Calu3 (cell line): ENCODE results near the gene DCHS2. TPM values are rescaled to one million over a fixed set of nuclear protein-coding genes. Genes with fewer than 3 reads are reported as not detected.

Experiments
- BruUV-seq: library from RNA; stranded (reverse); fragments of 400-500 nt; replicated peaks from 2 replicates; lab custom pipeline; 2021; lab: Mats Ljungman, UMichigan
- CTCF ChIA-PET: fragments of 300-600 bp; sonication (Branson Sonifier 250); formaldehyde crosslinking; loops from one replicate; lab custom pipeline; 2022; ENCODE audit warnings: antibody characterized with exemption; lab: Charles Lee
- DNase-seq: peaks from one replicate; pipeline ENCODE4 v3.0.0; 2022
- H3K27ac Mint-ChIP-seq: one replicate; pipeline ENCODE4 v1.8.0; 2022; ENCODE audit warnings: mixed read lengths; ENCODE audit not compliant: unreplicated experiment
- H3K27me3 Mint-ChIP-seq: one replicate; pipeline ENCODE4 v1.8.0; 2022; ENCODE audit warnings: mixed read lengths; ENCODE audit not compliant: unreplicated experiment
- H3K36me3 Mint-ChIP-seq: one replicate; pipeline ENCODE4 v1.8.0; 2022; ENCODE audit warnings: mild to moderate bottlenecking, moderate library complexity, mixed read lengths; ENCODE audit not compliant: insufficient read depth, unreplicated experiment
- H3K4me1 Mint-ChIP-seq: one replicate; pipeline ENCODE4 v1.8.0; 2022; ENCODE audit warnings: mild to moderate bottlenecking, low read depth, mixed read lengths; ENCODE audit not compliant: unreplicated experiment
- H3K4me3 Mint-ChIP-seq: one replicate; pipeline ENCODE4 v1.8.0; 2022; ENCODE audit warnings: mild to moderate bottlenecking, low read depth, moderate library complexity, mixed read lengths; ENCODE audit not compliant: unreplicated experiment
- H3K9me3 Mint-ChIP-seq: one replicate; pipeline ENCODE4 v1.8.0; 2022; ENCODE audit warnings: low read depth, mixed read lengths; ENCODE audit not compliant: unreplicated experiment
- intact Hi-C: fragments of 100-400 bp; cut with micrococcal nuclease; formaldehyde crosslinking; loops from one replicate; pipeline ENCODE4 v1.10.0; 2022; ENCODE audit not compliant: unreplicated experiment
- total RNA-seq: library from RNA; stranded (reverse); gene quantifications from 2 replicates; pipeline ENCODE4 v1.2.3, GENCODE V29; 2022
- TF ChIP-seq, protein P1 (sequence below): fragments of 200-600 bp; IDR thresholded peaks from one replicate; pipeline ENCODE4 v1.8.0; 2022; ENCODE audit warnings: antibody characterized with exemption; ENCODE audit not compliant: unreplicated experiment

DCHS2 gene
- total RNA-seq, 1 experiment from 2014 or later, result 0.07 TPM

DNA sequence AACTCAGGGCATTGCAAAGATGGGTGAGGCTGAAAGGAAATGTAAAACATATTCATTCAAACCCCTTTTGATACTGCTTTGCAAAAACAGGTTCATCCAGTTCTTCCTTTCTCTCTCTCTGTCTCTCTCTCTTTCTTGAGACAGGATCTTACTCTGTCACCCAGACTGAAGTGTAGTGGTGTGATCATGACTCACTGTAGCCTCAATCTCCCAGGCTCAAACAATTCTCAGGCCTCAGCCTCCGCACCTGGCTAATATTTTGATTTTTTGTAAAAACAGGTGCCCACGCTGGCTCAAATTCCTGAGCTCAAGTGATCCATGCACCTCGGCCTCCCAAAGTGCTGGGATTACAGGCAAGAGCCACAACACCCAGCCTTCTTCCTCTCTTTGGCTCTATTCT is 15.6 kb upstream of the DCHS2 start:
- BruUV-seq, result no TSS peak
- CTCF ChIA-PET, result interaction anchor here (1.2 kb wide), 2 partner anchors 43 to 108 kb away, joined by 3 to 6 read pairs; partner anchors contain the start of gene PLRG1
- Mint-ChIP-seq H3K9me3 (no peaks in the 10 kb centered on the region), H3K27ac (peak overlapping the region; percentile 91), H3K27me3 (no peaks in the 10 kb centered on the region), H3K4me3 (no peak overlapping the region), H3K4me1 (peaks cover 31% of the 10 kb centered on the region), H3K36me3 (peaks cover 7% of the 10 kb centered on the region)
- DNase-seq, result peak; percentile 44
- intact Hi-C loops, result loop anchor here (5.0 kb wide), 2 partner anchors 90 to 120 kb away; no protein-coding TSS in a partner anchor
- TF ChIP-seq, protein P1, sequence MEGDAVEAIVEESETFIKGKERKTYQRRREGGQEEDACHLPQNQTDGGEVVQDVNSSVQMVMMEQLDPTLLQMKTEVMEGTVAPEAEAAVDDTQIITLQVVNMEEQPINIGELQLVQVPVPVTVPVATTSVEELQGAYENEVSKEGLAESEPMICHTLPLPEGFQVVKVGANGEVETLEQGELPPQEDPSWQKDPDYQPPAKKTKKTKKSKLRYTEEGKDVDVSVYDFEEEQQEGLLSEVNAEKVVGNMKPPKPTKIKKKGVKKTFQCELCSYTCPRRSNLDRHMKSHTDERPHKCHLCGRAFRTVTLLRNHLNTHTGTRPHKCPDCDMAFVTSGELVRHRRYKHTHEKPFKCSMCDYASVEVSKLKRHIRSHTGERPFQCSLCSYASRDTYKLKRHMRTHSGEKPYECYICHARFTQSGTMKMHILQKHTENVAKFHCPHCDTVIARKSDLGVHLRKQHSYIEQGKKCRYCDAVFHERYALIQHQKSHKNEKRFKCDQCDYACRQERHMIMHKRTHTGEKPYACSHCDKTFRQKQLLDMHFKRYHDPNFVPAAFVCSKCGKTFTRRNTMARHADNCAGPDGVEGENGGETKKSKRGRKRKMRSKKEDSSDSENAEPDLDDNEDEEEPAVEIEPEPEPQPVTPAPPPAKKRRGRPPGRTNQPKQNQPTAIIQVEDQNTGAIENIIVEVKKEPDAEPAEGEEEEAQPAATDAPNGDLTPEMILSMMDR, result no peak

DNA sequence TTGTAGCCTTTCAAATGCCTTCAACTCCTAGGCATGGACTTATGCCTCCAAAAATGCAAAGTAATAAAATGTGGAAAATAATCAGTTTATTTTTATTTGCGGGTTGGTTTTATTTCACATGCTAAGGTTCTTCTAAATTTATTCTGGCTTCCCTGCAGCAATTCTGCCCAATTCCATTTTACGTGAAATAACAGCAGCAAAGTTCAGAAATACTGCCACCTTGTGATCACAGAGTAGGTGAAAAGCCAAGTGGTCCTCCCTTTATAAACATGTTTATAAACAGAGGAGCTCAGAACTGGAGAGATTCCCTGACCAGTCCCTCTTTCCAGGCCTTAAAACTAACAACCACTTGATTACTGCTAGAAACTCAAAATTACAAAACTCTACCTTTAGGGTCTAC is 14.7 kb upstream of the DCHS2 start:
- no peak overlapping the region for H3K27ac Mint-ChIP-seq
- H3K27me3 Mint-ChIP-seq, result no peaks in the 10 kb centered on the region
- TF ChIP-seq, protein P1, result peak; percentile 10
- intact Hi-C loops, result loop anchor here (1.0 to 5.0 kb wide), 4 partner anchors 89 to 177 kb away; no protein-coding TSS in a partner anchor
- BruUV-seq, result no TSS peak
- CTCF ChIA-PET, result interaction anchor here (0.6 to 1.2 kb wide), 4 partner anchors 24 to 178 kb away, joined by 3 to 4 read pairs (median 3); partner anchors contain the start of gene PLRG1
- no peak overlapping the region for H3K4me3 Mint-ChIP-seq
- H3K9me3 Mint-ChIP-seq, result no peaks in the 10 kb centered on the region
- peaks cover 7% of the 10 kb centered on the region for H3K36me3 Mint-ChIP-seq
- H3K4me1 Mint-ChIP-seq, result peaks cover 31% of the 10 kb centered on the region
- DNase-seq, result peak; percentile 8

GRCh38 chr4:154503598-154503997 is 12.0 kb upstream of the DCHS2 start:
- TF ChIP-seq, protein P1, result peak; percentile 13
- Mint-ChIP-seq H3K4me1 (peaks cover 27% of the 10 kb centered on the region), H3K9me3 (no peaks in the 10 kb centered on the region), H3K4me3 (no peak overlapping the region), H3K36me3 (peaks cover 7% of the 10 kb centered on the region), H3K27ac (no peak overlapping the region), H3K27me3 (no peaks in the 10 kb centered on the region)
- intact Hi-C loops, result no loop called here
- no TSS peak for BruUV-seq
- DNase-seq, result peak; percentile 5
- CTCF ChIA-PET, result no interaction called here

DNA sequence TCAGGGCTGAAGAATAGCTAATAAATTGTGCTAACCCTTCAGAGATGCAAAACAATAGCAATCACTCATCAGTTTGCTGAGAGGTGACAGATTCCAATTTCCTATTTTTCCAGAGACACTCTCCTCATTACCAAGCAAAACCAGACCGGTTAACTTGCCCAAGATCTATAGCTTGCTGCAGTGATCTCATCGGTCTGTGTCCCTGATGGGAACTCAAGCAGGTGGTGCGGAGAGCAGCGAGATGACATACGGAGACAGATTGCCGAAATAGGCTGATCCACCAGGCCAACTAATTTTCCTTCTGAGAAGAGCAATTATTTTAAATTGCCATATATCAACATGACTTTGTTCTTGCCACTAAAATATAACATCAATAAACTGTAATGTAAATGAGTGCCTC is 10.5 kb upstream of the DCHS2 start:
- Mint-ChIP-seq H3K4me3 (no peak overlapping the region), H3K27me3 (no peaks in the 10 kb centered on the region), H3K27ac (no peak overlapping the region), H3K36me3 (peaks cover 3% of the 10 kb centered on the region), H3K4me1 (peaks cover 16% of the 10 kb centered on the region), H3K9me3 (no peaks in the 10 kb centered on the region)
- CTCF ChIA-PET, result no interaction called here
- no peak for DNase-seq
- TF ChIP-seq, protein P1, result no peak
- BruUV-seq, result no TSS peak
- intact Hi-C loops, result no loop called here
